Osteocyte (in vitro differentiated cells): ENCODE measurements around the gene APEX2. TPM values are rescaled to one million over a fixed set of nuclear protein-coding genes. Genes with fewer than 3 reads are reported as not detected.
"Not testable (repeated sequence)": the region's sequence is repeated elsewhere in the genome, so short reads cannot be mapped to it uniquely, and the experiment has no call there.

Source experiments
- DNase-seq: peaks from one replicate; pipeline ENCODE4 v3.0.0; 2021; ENCODE audit warnings: mixed read lengths; ENCODE audit not compliant: unreplicated experiment; ENCODE audit errors: extremely low spot score
- H3K27ac Mint-ChIP-seq: one replicate; pipeline ENCODE4 v1.8.0; 2021; ENCODE audit warnings: mild to moderate bottlenecking, mixed read lengths; ENCODE audit not compliant: unreplicated experiment
- H3K27me3 Mint-ChIP-seq: one replicate; pipeline ENCODE4 v1.8.0; 2021; ENCODE audit warnings: mixed read lengths; ENCODE audit not compliant: unreplicated experiment
- H3K36me3 Mint-ChIP-seq: one replicate; pipeline ENCODE4 v1.8.0; 2021; ENCODE audit warnings: mixed read lengths; ENCODE audit not compliant: unreplicated experiment
- H3K4me1 Mint-ChIP-seq: one replicate; pipeline ENCODE4 v1.8.0; 2021; ENCODE audit warnings: mixed read lengths; ENCODE audit not compliant: unreplicated experiment
- H3K4me3 Mint-ChIP-seq: one replicate; pipeline ENCODE4 v1.8.0; 2021; ENCODE audit warnings: mild to moderate bottlenecking, moderate library complexity, mixed read lengths; ENCODE audit not compliant: unreplicated experiment
- H3K9me3 Mint-ChIP-seq: one replicate; pipeline ENCODE4 v1.8.0; 2021; ENCODE audit warnings: mixed read lengths; ENCODE audit not compliant: unreplicated experiment
- total RNA-seq: library from RNA; stranded (reverse); gene quantifications from 2 replicates; pipeline ENCODE4 v1.2.1, GENCODE V29; 2021
- TF ChIP-seq, protein P1 (sequence below): fragments of 200-600 bp; sonication (generic); IDR thresholded peaks from 2 replicates; pipeline ENCODE4 v1.5.0; 2021; ENCODE audit warnings: antibody characterized with exemption, mild to moderate bottlenecking, moderate library complexity

The APEX2 gene
- total RNA-seq, 1 donor from 2014 or later: 13.6 TPM

DNA sequence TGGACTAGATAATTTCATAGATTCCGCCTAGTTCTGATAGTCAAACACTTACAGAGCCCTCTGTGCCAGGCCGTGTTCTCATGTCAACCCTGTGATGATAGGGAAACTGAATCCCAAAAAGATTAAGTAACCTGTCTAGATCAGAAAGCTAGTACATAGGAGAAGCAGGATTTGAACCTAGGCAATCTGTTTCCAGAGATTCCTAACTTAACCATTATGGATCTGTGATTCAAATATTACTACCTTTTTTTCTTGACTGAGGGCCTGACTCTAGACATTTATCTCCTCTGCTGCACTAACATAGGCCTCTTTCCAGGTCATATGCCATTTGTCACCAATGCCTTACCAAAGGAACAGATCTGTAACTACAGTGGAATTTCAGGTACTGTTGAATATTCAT is 29.1 kb downstream of the APEX2 start:
- no peaks in the 10 kb centered on the region for H3K4me1 Mint-ChIP-seq
- DNase-seq: no peak
- H3K36me3 Mint-ChIP-seq: no peaks in the 10 kb centered on the region
- H3K4me3 Mint-ChIP-seq: no peak overlapping the region
- H3K27me3 Mint-ChIP-seq: no peaks in the 10 kb centered on the region
- H3K9me3 Mint-ChIP-seq: peaks cover 5% of the 10 kb centered on the region
- TF ChIP-seq, protein P1, sequence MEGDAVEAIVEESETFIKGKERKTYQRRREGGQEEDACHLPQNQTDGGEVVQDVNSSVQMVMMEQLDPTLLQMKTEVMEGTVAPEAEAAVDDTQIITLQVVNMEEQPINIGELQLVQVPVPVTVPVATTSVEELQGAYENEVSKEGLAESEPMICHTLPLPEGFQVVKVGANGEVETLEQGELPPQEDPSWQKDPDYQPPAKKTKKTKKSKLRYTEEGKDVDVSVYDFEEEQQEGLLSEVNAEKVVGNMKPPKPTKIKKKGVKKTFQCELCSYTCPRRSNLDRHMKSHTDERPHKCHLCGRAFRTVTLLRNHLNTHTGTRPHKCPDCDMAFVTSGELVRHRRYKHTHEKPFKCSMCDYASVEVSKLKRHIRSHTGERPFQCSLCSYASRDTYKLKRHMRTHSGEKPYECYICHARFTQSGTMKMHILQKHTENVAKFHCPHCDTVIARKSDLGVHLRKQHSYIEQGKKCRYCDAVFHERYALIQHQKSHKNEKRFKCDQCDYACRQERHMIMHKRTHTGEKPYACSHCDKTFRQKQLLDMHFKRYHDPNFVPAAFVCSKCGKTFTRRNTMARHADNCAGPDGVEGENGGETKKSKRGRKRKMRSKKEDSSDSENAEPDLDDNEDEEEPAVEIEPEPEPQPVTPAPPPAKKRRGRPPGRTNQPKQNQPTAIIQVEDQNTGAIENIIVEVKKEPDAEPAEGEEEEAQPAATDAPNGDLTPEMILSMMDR: no peak
- no peak overlapping the region for H3K27ac Mint-ChIP-seq

DNA sequence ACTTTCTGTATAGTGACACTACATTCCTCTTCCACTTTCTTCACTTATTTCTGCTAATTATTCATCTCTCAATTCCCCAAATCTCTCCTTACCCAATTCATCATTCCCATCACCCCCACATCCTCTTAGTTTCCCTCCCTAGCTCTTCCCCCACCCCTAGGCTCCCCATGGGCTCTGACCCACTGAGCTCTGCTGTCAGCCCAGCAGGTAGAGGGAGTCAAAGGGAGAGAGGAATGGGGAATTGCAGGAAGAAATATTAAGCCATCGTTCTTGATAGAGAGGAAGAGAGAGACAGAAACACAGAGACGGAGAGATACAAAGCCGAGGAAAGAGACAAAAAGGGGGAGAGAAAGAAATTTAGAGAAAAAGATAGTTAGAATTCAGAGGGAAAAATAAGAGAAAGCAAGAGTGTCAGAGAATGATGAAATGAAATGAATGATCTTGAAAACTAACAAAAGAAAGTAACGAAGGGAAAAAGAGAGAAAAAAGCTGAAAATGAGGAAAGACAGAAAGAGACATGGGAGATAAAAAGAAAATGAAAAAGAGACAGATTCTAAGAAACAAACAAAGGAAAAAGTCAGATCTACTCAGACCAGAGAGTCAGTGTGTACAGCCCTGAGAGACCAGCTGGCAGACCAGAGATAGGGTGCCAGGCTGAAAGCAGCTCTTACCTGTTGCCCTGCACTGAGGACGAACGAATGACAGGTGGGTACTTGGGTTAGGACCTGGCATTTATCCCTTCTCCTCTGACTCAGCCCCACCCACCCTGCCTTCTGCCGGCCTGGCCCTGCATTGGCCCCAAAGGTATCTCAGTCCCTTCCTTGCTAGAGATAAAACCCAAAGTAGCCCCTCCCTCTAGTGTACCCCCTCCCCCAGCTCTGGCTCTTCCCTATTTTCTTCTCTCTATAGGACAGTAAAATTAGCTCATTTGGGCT is 30.4 kb downstream of the APEX2 start, which contains the start of gene ALAS2:
Gene ALAS2 (minus strand): TSS at position 707 of the 935 bp plus-strand sequence. CDS start 4,977 bp downstream, outside the sequence.
- TF ChIP-seq, protein P1: no peak
- Mint-ChIP-seq H3K27ac (no peak within 1 kb of the TSS), H3K36me3 (no peaks in the 10 kb centered on the region), H3K4me3 (no peak within 1 kb of the TSS), H3K9me3 (peaks cover 5% of the 10 kb centered on the region), H3K27me3 (no peaks in the 10 kb centered on the region), H3K4me1 (no peaks in the 10 kb centered on the region)
- no peak for DNase-seq

GRCh38 chrX:55033429-55033828 is 33.3 kb downstream of the APEX2 start:
- Mint-ChIP-seq H3K9me3 (no peaks in the 10 kb centered on the region), H3K4me1 (no peaks in the 10 kb centered on the region), H3K27me3 (no peaks in the 10 kb centered on the region), H3K4me3 (no peak overlapping the region), H3K27ac (no peak overlapping the region), H3K36me3 (no peaks in the 10 kb centered on the region)
- TF ChIP-seq, protein P1: no peak
- no peak for DNase-seq

- Mint-ChIP-seq H3K36me3 (no peaks in the 10 kb centered on the region), H3K4me3 (no peak overlapping the region), H3K9me3 (peaks cover 15% of the 10 kb centered on the region), H3K27ac (peak overlapping the region; percentile 52), H3K4me1 (peaks cover 10% of the 10 kb centered on the region), H3K27me3 (no peaks in the 10 kb centered on the region)
- no peak for DNase-seq
- TF ChIP-seq, protein P1: no peak
Measured at GRCh38 chrX:55039471-55039870, 39.3 kb downstream of the APEX2 start.

DNA sequence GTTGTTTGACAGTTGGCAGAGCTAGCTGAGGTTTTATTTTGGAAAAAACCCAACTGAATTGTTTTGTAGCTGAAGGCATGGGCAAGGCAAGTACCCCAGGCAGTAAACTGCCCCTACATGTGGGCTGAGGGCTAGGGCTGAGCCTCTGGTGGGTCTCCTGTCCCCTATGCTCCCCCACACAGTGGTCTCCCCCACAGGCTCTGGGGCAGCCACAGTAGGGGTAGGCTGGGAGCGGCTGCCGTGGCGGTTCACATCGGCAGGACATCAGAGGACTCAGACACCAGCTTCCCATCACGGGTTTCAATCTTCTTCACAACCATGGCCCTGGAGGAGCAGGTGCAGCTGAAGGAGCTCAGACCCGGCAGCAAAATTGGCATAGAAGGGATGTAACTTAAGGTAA is 41.4 kb downstream of the APEX2 start:
- H3K36me3 Mint-ChIP-seq: no peaks in the 10 kb centered on the region
- H3K27ac Mint-ChIP-seq: no peak overlapping the region
- no peaks in the 10 kb centered on the region for H3K27me3 Mint-ChIP-seq
- H3K4me3 Mint-ChIP-seq: no peak overlapping the region
- TF ChIP-seq, protein P1: no peak
- H3K4me1 Mint-ChIP-seq: peaks cover 10% of the 10 kb centered on the region
- no peak for DNase-seq
- H3K9me3 Mint-ChIP-seq: peaks cover 19% of the 10 kb centered on the region

DNA sequence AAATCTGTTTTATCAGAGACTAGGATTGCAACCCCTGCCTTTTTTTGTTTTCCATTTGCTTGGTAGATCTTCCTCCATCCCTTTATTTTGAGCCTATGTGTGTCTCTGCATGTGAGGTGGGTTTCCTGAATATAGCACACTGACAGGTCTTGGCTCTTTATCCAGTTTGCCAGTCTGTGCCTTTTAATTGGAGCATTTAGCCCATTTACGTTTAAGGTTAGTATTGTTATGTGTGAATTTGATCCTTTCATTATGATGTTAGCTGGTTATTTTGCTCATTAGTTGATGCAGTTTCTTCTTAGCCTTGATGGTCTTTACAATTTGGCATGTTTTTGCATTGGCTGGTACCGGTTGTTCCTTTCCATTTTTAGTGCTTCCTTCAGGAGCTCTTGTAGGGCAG is 50.4 kb downstream of the APEX2 start:
- H3K9me3 Mint-ChIP-seq: peaks cover 10% of the 10 kb centered on the region
- not testable (repeated sequence) for DNase-seq, H3K4me3 Mint-ChIP-seq, H3K27ac Mint-ChIP-seq, H3K36me3 Mint-ChIP-seq, H3K27me3 Mint-ChIP-seq, H3K4me1 Mint-ChIP-seq
